SK-N-SH treated with all-trans-retinoic acid at 6 μM for 48 hours (cell line): ENCODE data around the gene SLC35G2.
"Not testable (repeated sequence)": the region's sequence is repeated elsewhere in the genome, so short reads cannot be mapped to it uniquely, and the experiment has no call there.

ENCODE experiments used
- ATAC-seq: fragments of 200-7000 bp; cut with Tn5 transposase; 3 replicates; pipeline ENCODE4 v1.9.1; 2020; ENCODE audit warnings: mild to moderate bottlenecking, moderate library complexity
- ARNTL ChIP-seq: fragments of 450-650 bp; formaldehyde crosslinking; IDR thresholded peaks from 2 replicates; pipeline ENCODE4 v1.5.0; 2020; ENCODE audit warnings: low read depth, mild to moderate bottlenecking, moderate library complexity, borderline replicate concordance
- BACH2 ChIP-seq: fragments of 250-450 bp; sonication (Bioruptor Pico); IDR thresholded peaks from 2 replicates; pipeline ENCODE4 v1.9.0; 2021; ENCODE audit warnings: mild to moderate bottlenecking, borderline replicate concordance
- CREB5 ChIP-seq: fragments of 250-450 bp; sonication (Bioruptor Pico); IDR thresholded peaks from 2 replicates; pipeline ENCODE4 v1.5.1; 2020; ENCODE audit warnings: low read depth, mild to moderate bottlenecking, moderate library complexity
- GLIS3 ChIP-seq: fragments of 250-450 bp; sonication (Bioruptor Pico); IDR thresholded peaks from 2 replicates; pipeline ENCODE4 v1.5.0; 2020; ENCODE audit warnings: mild to moderate bottlenecking, moderate library complexity
- ISL1 ChIP-seq: fragments of 250-450 bp; sonication (Bioruptor Pico); IDR thresholded peaks from 2 replicates; pipeline ENCODE4 v2.1.2; 2022; ENCODE audit warnings: mild to moderate bottlenecking, moderate library complexity
- OSR1 ChIP-seq: fragments of 250-450 bp; sonication (Bioruptor Pico); IDR thresholded peaks from 2 replicates; pipeline ENCODE4 v1.8.0; 2022; ENCODE audit warnings: moderate library complexity, mild to moderate bottlenecking, inconsistent platforms
- PATZ1 ChIP-seq: fragments of 250-450 bp; sonication (Bioruptor Pico); IDR thresholded peaks from 2 replicates; pipeline ENCODE4 v1.8.0; 2020; ENCODE audit warnings: mild to moderate bottlenecking, moderate library complexity, borderline replicate concordance
- POU6F1 ChIP-seq: fragments of 250-450 bp; sonication (Bioruptor Pico); IDR thresholded peaks from 2 replicates; pipeline ENCODE4 v1.8.0; 2021; ENCODE audit warnings: low read depth, mild to moderate bottlenecking, moderate library complexity, borderline replicate concordance
- RARB ChIP-seq: fragments of 250-450 bp; sonication (Bioruptor Pico); IDR thresholded peaks from 2 replicates; pipeline ENCODE4 v1.8.0; 2021; ENCODE audit warnings: mild to moderate bottlenecking, moderate library complexity
- SNAI2 ChIP-seq: fragments of 250-450 bp; sonication (Bioruptor Pico); IDR thresholded peaks from 2 replicates; pipeline ENCODE4 v1.5.0; 2020; ENCODE audit warnings: mild to moderate bottlenecking, moderate library complexity
- TCF4 ChIP-seq: fragments of 250-450 bp; sonication (Bioruptor Pico); IDR thresholded peaks from 2 replicates; pipeline ENCODE4 v1.8.0; 2021; ENCODE audit warnings: mild to moderate bottlenecking, moderate library complexity, borderline replicate concordance
- TOX ChIP-seq: fragments of 250-450 bp; sonication (Bioruptor Pico); IDR thresholded peaks from 2 replicates; pipeline ENCODE4 v1.8.0; 2021; ENCODE audit warnings: mild to moderate bottlenecking, moderate library complexity, borderline replicate concordance
- ZC3H10 ChIP-seq: fragments of 250-450 bp; sonication (Bioruptor Pico); IDR thresholded peaks from 2 replicates; pipeline ENCODE4 v1.5.1; 2021; ENCODE audit warnings: mild to moderate bottlenecking, moderate library complexity
- ZFP30 ChIP-seq: fragments of 450-650 bp; formaldehyde crosslinking; IDR thresholded peaks from 2 replicates; pipeline ENCODE4 v1.5.0; 2022; ENCODE audit warnings: mild to moderate bottlenecking, moderate library complexity
- ZNF565 ChIP-seq: fragments of 450-650 bp; formaldehyde crosslinking; conservative IDR thresholded peaks from 2 replicates; pipeline ENCODE4 v1.5.0; 2020; ENCODE audit warnings: low read depth, mild to moderate bottlenecking, moderate library complexity
- ZNF70 ChIP-seq: fragments of 450-650 bp; formaldehyde crosslinking; IDR thresholded peaks from 2 replicates; pipeline ENCODE4 v1.5.0; 2020; ENCODE audit warnings: mild to moderate bottlenecking, moderate library complexity

SLC35G2 gene

GRCh38 chr3:136792556-136793330 is 26.2 kb upstream of the SLC35G2 start (continued):
- TF ChIP-seq CREB5 (CRISPR knock-in tag) (no peak), PATZ1 (CRISPR knock-in tag) (no peak), ARNTL (CRISPR knock-in tag) (no peak), POU6F1 (CRISPR knock-in tag) (no peak)

- not testable (repeated sequence) for ATAC-seq
These were observed 17.8 kb upstream of the SLC35G2 start for GRCh38 chr3:136801146-136801545.

GRCh38 chr3:136802481-136802996 is 16.4 kb upstream of the SLC35G2 start:
- ATAC-seq = no peak
- TF ChIP-seq ARNTL (CRISPR knock-in tag) (no peak), ZNF565 (CRISPR knock-in tag) (no peak), SNAI2 (CRISPR knock-in tag) (no peak), POU6F1 (CRISPR knock-in tag) (no peak), ISL1 (CRISPR knock-in tag) (no peak), PATZ1 (CRISPR knock-in tag) (no peak), CREB5 (CRISPR knock-in tag) (no peak), TCF4 (CRISPR knock-in tag) (no peak), RARB (CRISPR knock-in tag) (no peak), OSR1 (no peak), ZFP30 (CRISPR knock-in tag) (no peak)

GRCh38 chr3:136804141-136804540 is 14.8 kb upstream of the SLC35G2 start:
- TF ChIP-seq POU6F1 (CRISPR knock-in tag) (no peak), PATZ1 (CRISPR knock-in tag) (no peak), ZNF70 (no peak), BACH2 (CRISPR knock-in tag) (no peak), ZC3H10 (no peak), TOX (CRISPR knock-in tag) (no peak), SNAI2 (CRISPR knock-in tag) (no peak), GLIS3 (CRISPR knock-in tag) (no peak), ARNTL (CRISPR knock-in tag) (no peak)
- ATAC-seq = no peak
